Lower leg skin (tissue), 4 donors: ENCODE measurements around the gene YTHDF1. TPM values are rescaled to one million over a fixed set of nuclear protein-coding genes. Genes with fewer than 3 reads are reported as not detected.

Experiments
- DNase-seq, 2 donors: peaks; one replicate each; pipeline ENCODE4 v3.0.0-alpha.2; 2019; ENCODE audit warnings: low spot score in 2 of 2
- H3K4me3 ChIP-seq: fragments of 200-600 bp; sonication (generic); 2 replicates; pipeline ENCODE4 v1.5.1; 2017; ENCODE audit warnings: mild to moderate bottlenecking, low read depth; ENCODE audit not compliant: poor library complexity, severe bottlenecking
- POLR2A ChIP-seq, 2 donors: fragments of 450-650 bp; IDR thresholded peaks; one replicate each; pipeline ENCODE4 v1.6.1; 2016 to 2017; ENCODE audit warnings: antibody characterized with exemption in 2 of 2, mild to moderate bottlenecking in 1 of 2, moderate library complexity in 1 of 2
- WGBS, 2 donors: methylation state at CpG; one replicate each; pipeline ENCODE4 v1.1.5; 2018; 5-methylcytosine and 5-hydroxymethylcytosine counted together
- intact Hi-C: fragments of 100-400 bp; cut with DNase I; formaldehyde crosslinking; loops from one replicate; pipeline ENCODE4 v1.15.0; 2023; ENCODE audit warnings: low total_unique reads
- total RNA-seq, 4 donors: library from RNA; depleted of rRNA; stranded (reverse); fragments of >200 nt; gene quantifications; one replicate each; pipeline ENCODE4 v1.1.0, GENCODE V29; 2016
- TF ChIP-seq, protein P1 (sequence below), 3 donors: fragments of 450-650 bp; IDR thresholded peaks; one replicate each; pipeline ENCODE4 v1.5.1; 2016; ENCODE audit warnings: antibody characterized with exemption in 3 of 3, mild to moderate bottlenecking in 3 of 3, moderate library complexity in 2 of 3

Gene YTHDF1
- total RNA-seq, 4 donors from 2014 or later: 28.1 to 32.2 (median 30.6) TPM

DNA sequence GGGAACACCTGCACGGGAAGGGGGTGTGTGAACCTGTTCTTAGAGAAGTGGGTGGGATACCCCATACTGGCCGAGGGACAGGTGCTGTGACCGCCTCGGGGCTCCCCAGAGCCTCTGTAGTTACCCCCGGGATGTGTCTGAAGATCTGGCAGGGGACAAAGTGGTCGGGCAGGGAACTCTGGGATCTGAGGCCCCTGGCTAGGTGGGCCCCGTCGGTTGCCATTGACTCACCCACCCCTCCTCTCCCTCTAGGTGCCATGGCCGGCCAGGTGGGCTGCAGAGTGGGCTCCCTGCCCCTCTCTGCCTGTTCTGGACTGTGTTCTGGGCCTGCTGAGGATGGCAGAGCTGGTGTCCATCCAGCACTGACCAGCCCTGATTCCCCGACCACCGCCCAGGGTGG, 24.1 kb upstream of the YTHDF1 start:
- H3K4me3 ChIP-seq: no peak overlapping the region
- TF ChIP-seq POLR2A (IDR thresholded peaks at IDR 0.05): no peak
- TF ChIP-seq, protein P1, sequence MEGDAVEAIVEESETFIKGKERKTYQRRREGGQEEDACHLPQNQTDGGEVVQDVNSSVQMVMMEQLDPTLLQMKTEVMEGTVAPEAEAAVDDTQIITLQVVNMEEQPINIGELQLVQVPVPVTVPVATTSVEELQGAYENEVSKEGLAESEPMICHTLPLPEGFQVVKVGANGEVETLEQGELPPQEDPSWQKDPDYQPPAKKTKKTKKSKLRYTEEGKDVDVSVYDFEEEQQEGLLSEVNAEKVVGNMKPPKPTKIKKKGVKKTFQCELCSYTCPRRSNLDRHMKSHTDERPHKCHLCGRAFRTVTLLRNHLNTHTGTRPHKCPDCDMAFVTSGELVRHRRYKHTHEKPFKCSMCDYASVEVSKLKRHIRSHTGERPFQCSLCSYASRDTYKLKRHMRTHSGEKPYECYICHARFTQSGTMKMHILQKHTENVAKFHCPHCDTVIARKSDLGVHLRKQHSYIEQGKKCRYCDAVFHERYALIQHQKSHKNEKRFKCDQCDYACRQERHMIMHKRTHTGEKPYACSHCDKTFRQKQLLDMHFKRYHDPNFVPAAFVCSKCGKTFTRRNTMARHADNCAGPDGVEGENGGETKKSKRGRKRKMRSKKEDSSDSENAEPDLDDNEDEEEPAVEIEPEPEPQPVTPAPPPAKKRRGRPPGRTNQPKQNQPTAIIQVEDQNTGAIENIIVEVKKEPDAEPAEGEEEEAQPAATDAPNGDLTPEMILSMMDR (IDR thresholded peaks at IDR 0.05): no peak
- 87 to 96% methylated on average over 7 to 10 of the region's 11 CpGs for WGBS, 2 donors
- DNase-seq: no peak
- intact Hi-C loops: no loop called here

DNA sequence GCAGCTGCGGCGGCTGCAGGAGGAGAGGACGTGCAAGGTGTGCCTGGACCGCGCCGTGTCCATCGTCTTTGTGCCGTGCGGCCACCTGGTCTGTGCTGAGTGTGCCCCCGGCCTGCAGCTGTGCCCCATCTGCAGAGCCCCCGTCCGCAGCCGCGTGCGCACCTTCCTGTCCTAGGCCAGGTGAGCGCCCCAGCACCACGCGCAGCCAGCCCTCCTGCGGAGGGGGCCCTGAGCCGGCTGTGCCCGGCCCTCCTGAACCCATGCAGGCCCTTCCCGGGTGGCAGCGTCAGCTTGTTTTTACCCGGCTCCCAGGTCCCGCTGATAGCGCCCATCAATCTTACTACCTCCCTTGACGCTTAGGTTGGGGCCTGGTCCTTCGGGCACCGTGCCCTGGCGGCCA, 23.5 kb upstream of the YTHDF1 start:
- intact Hi-C loops: no loop called here
- H3K4me3 ChIP-seq: no peak overlapping the region
- TF ChIP-seq, protein P1 (IDR thresholded peaks at IDR 0.05): no peak
- no peak for TF ChIP-seq POLR2A (IDR thresholded peaks at IDR 0.05)
- 85 to 93% methylated on average over 9 to 30 of the region's 30 CpGs for WGBS, 2 donors
- no peak for DNase-seq

DNA sequence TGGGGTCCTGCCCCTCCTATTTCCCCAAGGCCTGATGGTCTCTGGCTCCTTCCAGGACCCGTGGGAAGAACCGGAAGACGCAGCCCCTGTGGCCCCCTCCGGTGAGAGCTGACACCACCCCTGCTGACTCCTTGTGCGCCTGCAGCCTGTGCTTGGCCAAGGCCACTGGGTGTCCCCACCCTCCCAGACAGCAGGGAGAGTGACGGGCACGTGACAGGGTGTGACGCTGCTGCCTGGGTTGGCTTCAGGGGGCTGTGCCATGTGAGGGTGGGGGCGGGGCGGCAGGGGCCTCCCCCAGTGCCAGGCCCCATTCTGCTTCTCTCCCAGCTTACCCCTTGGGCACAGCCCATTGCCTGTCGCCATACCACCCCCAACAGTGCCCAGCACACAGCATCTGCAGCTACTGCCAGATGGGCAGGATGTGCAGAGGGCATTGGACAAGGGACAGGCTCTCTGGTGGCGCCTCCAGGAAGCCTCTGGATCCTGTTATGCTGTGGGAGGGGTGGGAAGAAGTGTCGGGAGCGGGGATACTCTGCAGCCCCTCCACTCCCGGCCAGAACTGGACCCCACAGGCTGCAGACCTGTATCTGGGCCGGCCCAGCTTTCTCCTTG, 22.7 kb upstream of the YTHDF1 start:
- intact Hi-C loops: no loop called here
- DNase-seq: no peak
- H3K4me3 ChIP-seq: no peak overlapping the region
- 23 to 43% methylated on average over 8 to 14 of the region's 16 CpGs for WGBS, 2 donors
- TF ChIP-seq, protein P1 (IDR thresholded peaks at IDR 0.05): no peak
- TF ChIP-seq POLR2A (IDR thresholded peaks at IDR 0.05): no peak

DNA sequence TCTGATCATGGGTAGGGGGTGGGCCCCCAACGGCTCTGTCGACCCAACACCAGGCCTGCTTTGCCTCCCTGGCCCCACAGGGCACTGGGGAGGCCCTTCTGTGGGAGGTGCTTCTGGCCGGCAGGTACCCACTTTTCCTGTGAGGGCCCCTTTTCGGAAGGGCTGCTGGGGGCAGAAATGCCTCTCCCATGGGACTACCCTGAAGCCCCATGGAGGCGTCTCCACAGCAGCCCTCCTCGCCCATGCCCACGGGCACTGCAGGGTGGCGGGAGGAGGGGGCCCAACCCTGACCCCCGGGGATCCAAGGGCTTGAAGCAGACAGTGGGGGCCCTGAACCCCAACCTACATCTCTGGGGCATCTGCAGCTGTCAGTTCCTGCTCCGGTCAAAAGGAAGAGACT, 22.1 kb upstream of the YTHDF1 start:
- TF ChIP-seq, protein P1 (IDR thresholded peaks at IDR 0.05): no peak
- TF ChIP-seq POLR2A (IDR thresholded peaks at IDR 0.05): no peak
- 40 to 52% methylated on average over 4 to 9 of the region's 10 CpGs for WGBS, 2 donors
- no peak overlapping the region for H3K4me3 ChIP-seq

DNA sequence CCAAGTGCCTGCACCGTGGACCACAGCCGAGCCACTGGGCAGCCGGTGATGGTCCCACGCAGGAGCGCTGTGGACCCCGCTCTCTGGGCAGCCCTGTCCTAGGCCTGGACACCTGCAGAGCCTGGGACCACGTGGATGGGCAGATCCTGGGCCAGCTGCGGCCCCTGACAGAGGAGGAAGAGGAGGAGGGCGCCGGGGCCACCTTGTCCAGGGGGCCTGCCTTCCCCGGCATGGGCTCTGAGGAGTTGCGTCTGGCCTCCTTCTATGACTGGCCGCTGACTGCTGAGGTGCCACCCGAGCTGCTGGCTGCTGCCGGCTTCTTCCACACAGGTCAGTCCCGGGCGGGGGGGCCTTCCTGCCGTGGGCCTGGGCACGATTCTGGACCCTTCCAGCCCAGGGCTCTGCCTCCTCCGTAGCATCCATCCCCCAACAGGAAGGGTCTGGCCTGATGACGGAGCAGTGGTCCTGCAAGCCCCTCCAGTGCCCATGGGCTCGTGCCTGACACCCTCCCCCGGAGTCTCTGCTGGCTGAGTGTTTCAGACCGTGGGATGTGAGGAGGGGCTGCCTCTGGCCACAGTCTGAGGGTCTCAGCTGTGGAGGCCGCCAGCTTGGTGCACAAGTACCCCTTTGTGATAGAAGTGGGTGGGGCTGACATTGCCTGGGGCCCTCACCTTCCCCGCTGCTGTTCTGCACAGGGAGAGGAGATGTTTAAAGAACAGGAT, 20.3 kb upstream of the YTHDF1 start:
- TF ChIP-seq, protein P1 (IDR thresholded peaks at IDR 0.05): no peak
- no peak for TF ChIP-seq POLR2A (IDR thresholded peaks at IDR 0.05)
- intact Hi-C loops: no loop called here
- 84 to 90% methylated on average over 5 to 25 of the region's 26 CpGs for WGBS, 2 donors
- DNase-seq: no peak
- H3K4me3 ChIP-seq: no peak overlapping the region

More for the DNA sequence above, 22.1 kb upstream of the YTHDF1 start:
- intact Hi-C loops: no loop called here
- DNase-seq: no peak
